Lower leg skin (tissue), 4 donors: ENCODE data around the gene TMEM225B. TPM values are rescaled to one million over a fixed set of nuclear protein-coding genes. Genes with fewer than 3 reads are reported as not detected.

Experiments
- DNase-seq, 2 donors: peaks; one replicate each; pipeline ENCODE4 v3.0.0-alpha.2; 2019; ENCODE audit warnings: low spot score in 2 of 2
- H3K4me3 ChIP-seq: fragments of 200-600 bp; sonication (generic); 2 replicates; pipeline ENCODE4 v1.5.1; 2017; ENCODE audit warnings: mild to moderate bottlenecking, low read depth; ENCODE audit not compliant: poor library complexity, severe bottlenecking
- CTCF ChIP-seq, 3 donors: fragments of 450-650 bp; IDR thresholded peaks; one replicate each; pipeline ENCODE4 v1.5.1; 2016; ENCODE audit warnings: antibody characterized with exemption in 3 of 3, mild to moderate bottlenecking in 3 of 3, moderate library complexity in 2 of 3
- POLR2A ChIP-seq, 2 donors: fragments of 450-650 bp; IDR thresholded peaks; one replicate each; pipeline ENCODE4 v1.6.1; 2016 to 2017; ENCODE audit warnings: antibody characterized with exemption in 2 of 2, mild to moderate bottlenecking in 1 of 2, moderate library complexity in 1 of 2
- WGBS, 2 donors: methylation state at CpG; one replicate each; pipeline ENCODE4 v1.1.5; 2018; 5-methylcytosine and 5-hydroxymethylcytosine counted together
- intact Hi-C: fragments of 100-400 bp; cut with DNase I; formaldehyde crosslinking; loops from one replicate; pipeline ENCODE4 v1.15.0; 2023; ENCODE audit warnings: low total_unique reads
- total RNA-seq, 4 donors: library from RNA; depleted of rRNA; stranded (reverse); fragments of >200 nt; gene quantifications; one replicate each; pipeline ENCODE4 v1.1.0, GENCODE V29; 2016

Gene TMEM225B
- total RNA-seq, 4 donors from 2014 or later: 1.7 to 4.6 (median 2.6) TPM

GRCh38 chr7:99638731-99639130 is 40.7 kb downstream of the TMEM225B start:
- H3K4me3 ChIP-seq: no peak overlapping the region
- WGBS, 2 donors: 98% methylated on average over 23 of the region's 23 CpGs
- TF ChIP-seq POLR2A (IDR thresholded peaks at IDR 0.05): no peak
- TF ChIP-seq CTCF (IDR thresholded peaks at IDR 0.05): no peak
- intact Hi-C loops: no loop called here
- no peak for DNase-seq

- intact Hi-C loops: no loop called here
- no peak for DNase-seq
- TF ChIP-seq CTCF (IDR thresholded peaks at IDR 0.05) (no peak), POLR2A (IDR thresholded peaks at IDR 0.05) (no peak)
- no peak overlapping the region for H3K4me3 ChIP-seq
Measured at GRCh38 chr7:99639267-99639666, 41.2 kb downstream of the TMEM225B start.

GRCh38 chr7:99642027-99642426 is 44.0 kb downstream of the TMEM225B start:
- no peak overlapping the region for H3K4me3 ChIP-seq
- DNase-seq: no peak
- WGBS, 2 donors: 96 to 97% methylated on average over 1 of the region's 1 CpG
- intact Hi-C loops: no loop called here
- TF ChIP-seq POLR2A (IDR thresholded peaks at IDR 0.05) (no peak), CTCF (IDR thresholded peaks at IDR 0.05) (no peak)

GRCh38 chr7:99643464-99643863 is 45.4 kb downstream of the TMEM225B start:
- no peak overlapping the region for H3K4me3 ChIP-seq
- 82 to 94% methylated on average over 2 of the region's 2 CpGs for WGBS, 2 donors
- TF ChIP-seq POLR2A (IDR thresholded peaks at IDR 0.05) (no peak), CTCF (IDR thresholded peaks at IDR 0.05) (no peak)
- intact Hi-C loops: no loop called here
- DNase-seq: no peak

GRCh38 chr7:99644431-99644830 is 46.4 kb downstream of the TMEM225B start:
- DNase-seq: no peak
- TF ChIP-seq POLR2A (IDR thresholded peaks at IDR 0.05) (no peak), CTCF (IDR thresholded peaks at IDR 0.05) (no peak)
- WGBS, 2 donors: 87 to 92% methylated on average over 3 of the region's 3 CpGs
- no peak overlapping the region for H3K4me3 ChIP-seq
- intact Hi-C loops: no loop called here

GRCh38 chr7:99645590-99645989 is 47.5 kb downstream of the TMEM225B start:
- no peak for DNase-seq
- no peak for TF ChIP-seq POLR2A (IDR thresholded peaks at IDR 0.05)
- TF ChIP-seq CTCF (IDR thresholded peaks at IDR 0.05): no peak
- 97 to 100% methylated on average over 1 of the region's 1 CpG for WGBS, 2 donors
- intact Hi-C loops: no loop called here
- no peak overlapping the region for H3K4me3 ChIP-seq
